ENCODE results near the gene DHRS7B.

Gene DHRS7B

DNA sequence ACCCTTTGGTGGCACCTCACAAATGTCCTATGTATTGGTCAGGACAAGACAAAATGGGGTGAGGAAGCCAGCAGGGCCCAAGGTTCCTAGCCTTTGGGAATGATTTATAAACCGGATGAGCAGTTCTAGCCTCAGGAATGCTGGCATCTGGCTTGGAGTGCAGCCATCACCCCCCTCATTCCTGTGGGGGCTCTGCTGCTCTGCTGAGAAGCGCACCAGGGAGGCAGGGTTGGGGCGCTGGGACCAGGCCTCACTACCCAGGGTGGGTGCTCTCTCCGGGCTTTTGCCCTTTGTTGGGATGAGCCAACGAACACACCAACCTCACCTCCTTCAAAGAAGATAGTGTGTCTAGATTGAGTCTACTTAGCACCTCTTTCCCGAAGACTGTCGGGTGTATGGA, 47.9 kb downstream of the DHRS7B start:
- POLR2A ChIA-PET (ENCODE audit: low non-redundant PET), result no interaction called here
- H3K27ac ChIP-seq, result no peak overlapping the region
- TF ChIP-seq, protein P1, sequence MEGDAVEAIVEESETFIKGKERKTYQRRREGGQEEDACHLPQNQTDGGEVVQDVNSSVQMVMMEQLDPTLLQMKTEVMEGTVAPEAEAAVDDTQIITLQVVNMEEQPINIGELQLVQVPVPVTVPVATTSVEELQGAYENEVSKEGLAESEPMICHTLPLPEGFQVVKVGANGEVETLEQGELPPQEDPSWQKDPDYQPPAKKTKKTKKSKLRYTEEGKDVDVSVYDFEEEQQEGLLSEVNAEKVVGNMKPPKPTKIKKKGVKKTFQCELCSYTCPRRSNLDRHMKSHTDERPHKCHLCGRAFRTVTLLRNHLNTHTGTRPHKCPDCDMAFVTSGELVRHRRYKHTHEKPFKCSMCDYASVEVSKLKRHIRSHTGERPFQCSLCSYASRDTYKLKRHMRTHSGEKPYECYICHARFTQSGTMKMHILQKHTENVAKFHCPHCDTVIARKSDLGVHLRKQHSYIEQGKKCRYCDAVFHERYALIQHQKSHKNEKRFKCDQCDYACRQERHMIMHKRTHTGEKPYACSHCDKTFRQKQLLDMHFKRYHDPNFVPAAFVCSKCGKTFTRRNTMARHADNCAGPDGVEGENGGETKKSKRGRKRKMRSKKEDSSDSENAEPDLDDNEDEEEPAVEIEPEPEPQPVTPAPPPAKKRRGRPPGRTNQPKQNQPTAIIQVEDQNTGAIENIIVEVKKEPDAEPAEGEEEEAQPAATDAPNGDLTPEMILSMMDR (conservative IDR thresholded peaks at IDR 0.05; ENCODE audit: low read depth), result no peak
- DNase-seq (ENCODE audit: low spot score), result no peak
- CTCF ChIA-PET, result interaction anchor here (0.6 kb wide), 1 partner anchor 93 kb away, joined by 3 read pairs; no protein-coding TSS in a partner anchor

DNA sequence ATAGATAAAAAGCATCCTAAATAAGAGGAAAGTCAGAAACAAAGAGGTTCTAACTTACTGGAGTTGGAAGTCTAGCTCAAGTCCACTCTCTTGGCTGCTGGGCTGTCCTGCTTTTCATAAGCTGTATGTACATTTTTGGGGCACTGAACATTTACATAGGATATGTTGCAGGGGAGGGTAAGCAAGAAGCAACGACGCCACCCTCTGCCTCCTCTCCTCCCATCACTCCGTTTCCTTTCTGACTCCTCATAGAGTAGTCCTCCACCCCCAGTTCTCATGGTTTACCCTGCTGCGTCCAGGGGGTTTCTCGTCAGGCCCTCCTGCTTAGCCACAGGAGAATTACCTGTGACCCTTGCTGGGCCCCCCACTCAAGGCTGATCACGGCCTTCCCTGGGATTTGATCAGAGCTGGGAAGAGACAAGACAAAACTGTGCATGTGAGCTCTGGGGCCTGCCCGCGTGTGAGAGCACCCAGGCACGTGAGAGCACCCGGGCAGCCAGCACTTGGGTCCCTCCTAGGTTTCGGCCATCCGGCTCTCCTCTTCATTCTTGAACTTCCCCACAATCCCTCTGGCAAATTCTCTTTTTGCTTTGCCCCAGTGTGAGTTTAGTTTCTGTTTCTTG, 50.1 kb downstream of the DHRS7B start:
- H3K27ac ChIP-seq, result no peak overlapping the region
- DNase-seq (ENCODE audit: low spot score), result no peak
- CTCF ChIA-PET, result no interaction called here
- POLR2A ChIA-PET (ENCODE audit: low non-redundant PET), result no interaction called here
- TF ChIP-seq, protein P1 (conservative IDR thresholded peaks at IDR 0.05; ENCODE audit: low read depth), result no peak

GRCh38 chr17:21177401-21177800, 50.6 kb downstream of the DHRS7B start:
- ChIA-PET CTCF (no interaction called here), POLR2A (ENCODE audit: low non-redundant PET) (no interaction called here)
- no peak for DNase-seq (ENCODE audit: low spot score)
- TF ChIP-seq, protein P1 (conservative IDR thresholded peaks at IDR 0.05; ENCODE audit: low read depth), result no peak
- H3K27ac ChIP-seq, result no peak overlapping the region

- POLR2A ChIA-PET (ENCODE audit: low non-redundant PET), result no interaction called here
- CTCF ChIA-PET, result no interaction called here
- H3K27ac ChIP-seq, result no peak overlapping the region
- TF ChIP-seq, protein P1 (conservative IDR thresholded peaks at IDR 0.05; ENCODE audit: low read depth), result no peak
- DNase-seq (ENCODE audit: low spot score), result no peak
Measured at GRCh38 chr17:21177854-21178600, 51.3 kb downstream of the DHRS7B start.

DNA sequence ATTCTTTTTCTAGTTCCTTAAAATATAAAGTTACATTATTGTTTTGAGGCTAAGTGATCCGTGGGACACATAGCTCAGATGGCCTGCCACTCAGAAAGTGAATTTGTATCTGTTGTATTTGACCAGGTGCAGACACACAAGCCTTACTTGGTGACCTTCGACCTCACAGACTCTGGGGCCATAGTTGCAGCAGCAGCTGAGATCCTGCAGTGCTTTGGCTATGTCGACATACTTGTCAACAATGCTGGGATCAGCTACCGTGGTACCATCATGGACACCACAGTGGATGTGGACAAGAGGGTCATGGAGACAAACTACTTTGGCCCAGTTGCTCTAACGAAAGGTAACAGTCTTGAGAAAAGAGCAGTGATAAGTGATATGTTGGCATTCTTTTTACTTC, 56.7 kb downstream of the DHRS7B start:
- no peak for DNase-seq (ENCODE audit: low spot score)
- ChIA-PET POLR2A (ENCODE audit: low non-redundant PET) (no interaction called here), CTCF (no interaction called here)
- no peak overlapping the region for H3K27ac ChIP-seq
- TF ChIP-seq, protein P1 (conservative IDR thresholded peaks at IDR 0.05; ENCODE audit: low read depth), result no peak

GRCh38 chr17:21184570-21184969, 57.8 kb downstream of the DHRS7B start:
- TF ChIP-seq, protein P1 (conservative IDR thresholded peaks at IDR 0.05; ENCODE audit: low read depth), result no peak
- ChIA-PET CTCF (no interaction called here), POLR2A (ENCODE audit: low non-redundant PET) (no interaction called here)
- DNase-seq (ENCODE audit: low spot score), result no peak
- H3K27ac ChIP-seq, result no peak overlapping the region
